Peyer's patch (tissue), 4 donors: ENCODE results near the gene REPS1.

ENCODE experiments used
- POLR2A ChIP-seq, 2 donors: fragments of 450-650 bp; IDR thresholded peaks; one replicate each; pipeline ENCODE4 v1.5.1; 2017; ENCODE audit warnings: antibody characterized with exemption in 2 of 2, mild to moderate bottlenecking in 2 of 2, moderate library complexity in 2 of 2
- TF ChIP-seq, protein P1 (sequence below), 6 experiments: fragments of 450-650 bp in 4 of 6; fragments of 200-600 bp in 2 of 6; sonication (generic) in 1 of 6; IDR thresholded peaks; one replicate each; pipeline ENCODE4 v1.5.1; 2017 to 2019; ENCODE audit warnings: antibody characterized with exemption in 6 of 6, mild to moderate bottlenecking in 3 of 6, moderate library complexity in 1 of 6

DNA sequence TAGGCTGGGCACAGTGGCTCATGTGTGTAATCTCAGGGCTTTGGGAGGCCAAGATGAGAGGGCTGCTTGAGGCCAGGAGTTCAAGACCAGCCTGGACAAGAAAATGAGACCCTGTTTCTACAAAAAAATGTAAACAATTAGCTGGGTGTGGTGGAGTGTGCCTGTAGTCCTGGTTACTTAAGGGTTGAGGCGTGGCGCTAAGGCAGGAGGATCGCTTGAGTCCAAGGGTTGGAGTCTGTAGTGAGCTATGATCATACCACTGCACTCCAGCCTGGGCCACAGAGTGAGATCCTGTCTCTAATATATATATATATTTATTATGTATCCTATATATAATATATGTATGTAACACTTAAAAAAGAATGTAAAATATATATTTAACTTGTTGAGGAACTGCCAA, 32.6 kb upstream of the REPS1 start:
- TF ChIP-seq, protein P1, sequence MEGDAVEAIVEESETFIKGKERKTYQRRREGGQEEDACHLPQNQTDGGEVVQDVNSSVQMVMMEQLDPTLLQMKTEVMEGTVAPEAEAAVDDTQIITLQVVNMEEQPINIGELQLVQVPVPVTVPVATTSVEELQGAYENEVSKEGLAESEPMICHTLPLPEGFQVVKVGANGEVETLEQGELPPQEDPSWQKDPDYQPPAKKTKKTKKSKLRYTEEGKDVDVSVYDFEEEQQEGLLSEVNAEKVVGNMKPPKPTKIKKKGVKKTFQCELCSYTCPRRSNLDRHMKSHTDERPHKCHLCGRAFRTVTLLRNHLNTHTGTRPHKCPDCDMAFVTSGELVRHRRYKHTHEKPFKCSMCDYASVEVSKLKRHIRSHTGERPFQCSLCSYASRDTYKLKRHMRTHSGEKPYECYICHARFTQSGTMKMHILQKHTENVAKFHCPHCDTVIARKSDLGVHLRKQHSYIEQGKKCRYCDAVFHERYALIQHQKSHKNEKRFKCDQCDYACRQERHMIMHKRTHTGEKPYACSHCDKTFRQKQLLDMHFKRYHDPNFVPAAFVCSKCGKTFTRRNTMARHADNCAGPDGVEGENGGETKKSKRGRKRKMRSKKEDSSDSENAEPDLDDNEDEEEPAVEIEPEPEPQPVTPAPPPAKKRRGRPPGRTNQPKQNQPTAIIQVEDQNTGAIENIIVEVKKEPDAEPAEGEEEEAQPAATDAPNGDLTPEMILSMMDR (IDR thresholded peaks at IDR 0.05), result no peak
- TF ChIP-seq POLR2A (IDR thresholded peaks at IDR 0.05), result no peak
